GM15510 (cell line): Measurements from ENCODE around the gene SF3A1.
A peak's percentile ranks its signal among the peaks of the same experiment; 100 is the strongest.

Experiments used
- POLR2A ChIP-seq: IDR thresholded peaks from 3 replicates; pipeline ENCODE4 v1.6.1; 2011; ENCODE audit warnings: borderline replicate concordance; ENCODE audit not compliant: insufficient read length; ENCODE audit errors: extremely low read depth

The SF3A1 gene

DNA sequence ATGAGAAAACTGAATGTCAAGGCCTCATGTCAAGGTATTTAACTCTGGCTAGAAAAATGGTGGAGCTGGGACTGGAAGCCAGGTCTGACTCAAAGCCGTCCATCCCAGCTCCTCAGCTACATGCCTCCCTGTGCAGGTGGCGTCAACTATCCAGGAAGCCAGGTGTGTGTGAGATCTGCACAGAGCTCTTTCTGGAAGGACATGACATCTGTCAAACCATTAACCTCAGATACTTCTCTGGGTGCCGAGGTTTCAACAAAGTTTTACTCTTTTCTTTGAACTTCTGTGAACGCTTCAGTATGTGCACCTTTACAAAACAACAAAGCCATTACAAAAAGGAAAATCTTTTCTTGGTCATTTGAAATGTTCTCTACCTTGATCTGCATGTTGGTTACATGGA, 60.4 kb downstream of the SF3A1 start:
- no peak for TF ChIP-seq POLR2A

DNA sequence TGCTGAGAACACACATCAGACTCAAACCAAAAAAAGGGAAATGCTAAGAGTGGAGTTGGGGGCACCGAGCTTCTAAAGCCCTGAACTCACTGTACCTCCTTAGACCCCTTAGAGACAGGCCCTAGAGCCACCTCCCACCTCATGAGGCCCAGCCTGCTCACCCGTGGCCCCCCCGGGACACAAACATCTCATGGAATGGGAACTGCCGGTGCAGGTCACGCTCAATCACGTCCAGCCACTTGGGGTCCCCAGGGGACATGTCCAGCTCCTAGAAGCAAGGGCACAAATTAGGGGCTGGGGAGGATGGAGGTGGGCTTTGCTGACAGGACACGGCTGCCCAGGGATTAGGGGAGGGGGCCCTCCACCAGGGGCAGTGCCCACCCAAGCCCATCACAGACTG, 61.1 kb downstream of the SF3A1 start:
- TF ChIP-seq POLR2A: no peak

DNA sequence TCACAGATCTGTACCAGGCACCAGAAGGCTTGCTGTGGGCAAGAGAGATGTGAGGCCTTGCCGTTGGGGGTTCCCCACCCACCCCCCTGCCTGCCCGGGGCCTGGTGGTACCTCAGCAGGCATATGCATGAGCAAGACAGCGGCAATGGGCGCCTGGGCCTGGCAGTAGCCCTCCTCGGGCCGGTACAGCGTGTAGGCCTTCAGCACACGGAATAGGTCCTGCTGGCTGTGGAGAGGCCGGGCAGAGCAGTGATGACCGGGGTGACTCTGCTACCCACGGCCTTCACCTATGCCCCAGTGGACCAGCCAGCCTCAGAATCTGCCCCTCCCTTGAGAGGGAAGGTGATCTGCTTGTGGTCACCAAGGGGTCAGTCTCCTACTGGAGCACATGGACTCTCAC, 61.9 kb downstream of the SF3A1 start:
- TF ChIP-seq POLR2A: no peak

DNA sequence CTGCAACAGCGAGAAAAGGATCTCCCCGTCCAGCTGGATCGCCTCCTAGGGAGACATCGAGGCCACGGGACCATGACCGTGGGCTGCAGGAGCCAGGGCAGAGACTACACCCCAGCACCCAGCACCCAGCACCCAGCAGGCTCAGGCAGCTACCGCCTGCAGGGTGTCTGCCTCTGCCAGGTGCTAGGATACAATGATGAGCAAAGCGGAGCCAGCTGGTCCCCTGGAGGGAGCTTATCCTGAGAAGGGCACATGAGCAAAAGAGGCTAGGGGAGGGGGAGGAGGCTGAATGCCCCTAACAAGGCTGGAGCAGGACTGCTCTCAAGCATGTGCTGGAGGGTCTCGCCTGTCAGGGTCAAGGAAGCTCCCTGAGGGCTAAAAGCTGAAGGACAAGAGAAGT, 62.6 kb downstream of the SF3A1 start:
- no peak for TF ChIP-seq POLR2A

DNA sequence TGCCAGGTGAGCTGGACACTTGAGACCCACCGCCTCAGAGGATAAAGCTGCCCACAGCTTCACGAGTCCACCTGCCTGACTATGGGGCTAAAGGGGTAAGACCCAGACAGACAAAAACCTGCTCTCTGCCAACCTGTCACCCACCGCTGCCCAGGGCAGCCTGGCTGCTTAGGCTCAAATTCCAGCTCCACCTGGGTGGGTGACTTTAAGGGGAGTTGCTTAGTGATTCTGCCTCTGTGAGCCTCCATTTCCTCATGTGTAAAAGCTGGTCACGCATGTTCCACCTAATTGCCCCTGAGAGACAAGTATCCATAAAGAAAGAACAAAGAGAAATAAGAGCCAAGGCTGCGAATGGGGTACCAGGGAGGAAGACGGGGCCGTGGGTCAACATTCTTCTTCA, 63.7 kb downstream of the SF3A1 start:
- no peak for TF ChIP-seq POLR2A

DNA sequence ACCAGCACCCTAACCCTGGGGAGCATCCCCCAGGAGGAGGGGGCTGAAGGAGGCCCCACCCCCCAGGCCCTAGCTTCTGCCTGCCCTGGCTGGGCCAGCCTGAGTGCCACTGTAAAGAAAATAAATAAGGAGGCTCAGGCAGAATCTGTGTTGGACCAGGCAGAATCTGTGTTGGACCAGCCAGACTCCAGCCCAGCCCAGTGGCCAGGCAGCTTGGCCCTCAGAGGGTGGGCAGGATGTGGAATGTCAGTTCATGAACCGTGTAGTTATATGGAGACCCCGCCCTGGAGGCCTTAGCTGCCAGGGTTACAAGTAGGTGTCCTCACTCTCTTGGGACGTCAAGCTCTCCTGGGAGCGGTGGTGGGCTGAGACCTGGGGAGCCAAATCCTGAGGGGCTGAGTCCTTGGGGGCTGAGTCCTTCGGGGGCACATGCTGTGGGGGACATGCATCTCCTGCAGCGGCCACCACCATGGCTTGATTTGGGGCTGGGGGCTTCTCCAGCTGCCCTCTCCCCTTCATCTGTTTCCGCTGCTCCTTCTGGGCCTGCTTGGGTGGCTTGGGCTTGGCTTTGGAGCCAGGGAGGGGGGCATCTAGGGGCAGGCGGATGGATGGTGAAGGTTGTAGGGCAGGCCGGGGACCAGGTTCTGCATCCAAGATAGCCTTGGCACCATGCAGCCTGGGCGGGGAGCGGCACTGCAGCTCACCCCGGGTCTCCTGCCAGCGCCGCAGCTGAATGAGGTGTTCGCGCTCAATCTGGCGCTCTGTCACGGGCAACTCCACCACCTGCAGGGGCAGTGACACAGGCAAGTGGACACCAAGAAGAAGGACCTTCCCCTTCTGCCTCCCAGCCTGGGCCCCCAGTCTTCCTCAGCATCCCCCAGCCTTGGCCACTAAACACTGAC, 64.4 kb downstream of the SF3A1 start:
- TF ChIP-seq POLR2A: no peak

DNA sequence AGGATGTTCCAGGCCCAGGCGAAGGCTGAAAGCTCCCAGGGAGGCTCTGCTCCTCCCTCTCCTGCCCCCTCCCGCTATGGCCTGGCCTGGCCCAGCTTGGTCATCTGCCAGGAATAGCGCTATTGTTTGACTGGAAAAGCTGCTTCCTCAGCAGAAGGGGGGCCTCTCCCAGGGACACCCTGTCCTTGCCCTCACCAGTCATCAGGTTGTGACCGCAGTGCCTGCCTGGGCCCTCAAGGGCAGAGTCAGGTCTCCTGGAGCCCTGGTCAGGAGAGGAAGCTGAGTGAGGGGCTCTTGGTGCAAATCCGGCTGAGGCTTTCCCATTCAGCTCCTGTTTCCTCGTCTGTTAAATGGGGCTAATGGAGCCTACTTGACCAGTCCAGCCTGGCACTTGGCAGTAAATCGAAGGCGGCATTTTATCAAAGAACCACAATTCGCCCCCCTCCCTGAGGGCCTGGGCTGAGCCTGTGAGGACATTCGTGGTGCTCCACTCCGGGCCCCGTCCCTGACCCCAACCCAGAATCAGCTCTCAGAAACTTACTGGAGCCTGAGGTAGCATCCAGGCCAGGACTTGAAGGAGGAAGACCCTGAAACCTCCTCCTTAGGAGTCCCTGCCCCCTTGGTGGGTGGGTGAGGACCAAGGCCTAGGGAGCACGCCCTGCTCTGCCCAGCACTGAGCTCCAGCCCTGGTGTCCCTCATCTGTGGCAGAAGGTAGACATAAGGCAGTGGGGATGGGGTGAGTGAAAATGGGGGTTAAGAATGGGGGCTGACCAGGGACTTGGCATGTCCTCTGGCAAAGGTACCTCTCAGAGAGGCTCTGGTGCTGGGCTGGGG, 65.4 kb downstream of the SF3A1 start:
- no peak for TF ChIP-seq POLR2A

DNA sequence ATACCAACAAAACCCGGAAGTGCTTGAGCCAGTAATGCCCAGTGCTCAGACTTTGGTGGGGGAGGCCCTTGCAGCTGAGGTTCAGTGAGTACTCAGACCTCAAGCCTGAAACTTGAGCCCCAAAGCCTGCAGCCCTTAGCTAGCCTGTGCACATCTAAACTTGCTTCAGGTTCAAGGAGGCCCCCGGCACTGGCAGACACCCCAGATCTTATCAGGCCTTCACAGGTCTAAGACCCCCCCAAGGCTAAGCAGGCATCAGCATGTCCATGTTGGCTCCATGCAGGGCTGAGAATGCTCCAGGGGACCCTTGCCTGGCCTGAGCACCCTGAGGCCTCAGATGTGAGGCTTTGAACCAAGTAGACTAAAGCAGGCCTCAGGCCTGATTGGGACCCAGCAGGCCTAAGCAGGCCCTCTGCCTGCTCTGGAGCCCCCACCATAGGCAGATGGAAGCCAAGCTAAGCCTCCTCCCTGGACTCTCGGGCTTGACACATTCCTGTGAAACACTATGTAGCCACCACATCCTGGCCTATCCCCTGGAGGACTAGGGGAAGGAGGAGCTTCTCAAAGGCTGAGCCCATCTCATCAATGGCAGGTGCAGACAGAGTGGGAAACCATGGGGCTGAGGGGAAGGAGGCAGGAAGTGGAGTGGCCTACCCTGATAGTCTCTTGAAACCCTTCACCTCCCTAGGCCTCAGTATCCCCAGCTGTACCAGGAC, 66.2 kb downstream of the SF3A1 start:
- no peak for TF ChIP-seq POLR2A

DNA sequence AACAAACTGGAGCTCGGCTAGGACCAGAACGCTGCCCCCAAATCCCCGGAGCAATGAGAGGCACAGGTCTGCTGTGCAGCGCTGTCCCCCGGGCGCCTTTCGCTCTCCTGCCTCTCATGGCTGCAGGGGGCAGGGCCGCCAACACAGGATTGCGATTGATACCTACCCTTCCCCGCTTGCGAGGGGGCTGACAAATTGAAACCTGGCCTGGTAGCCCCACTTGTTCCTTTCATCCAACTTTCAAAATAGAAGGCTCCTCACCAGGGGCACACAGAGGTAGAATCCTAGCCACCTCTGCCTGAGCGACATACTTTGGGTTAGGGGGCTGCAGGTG, 66.7 kb downstream of the SF3A1 start:
- no peak for TF ChIP-seq POLR2A

DNA sequence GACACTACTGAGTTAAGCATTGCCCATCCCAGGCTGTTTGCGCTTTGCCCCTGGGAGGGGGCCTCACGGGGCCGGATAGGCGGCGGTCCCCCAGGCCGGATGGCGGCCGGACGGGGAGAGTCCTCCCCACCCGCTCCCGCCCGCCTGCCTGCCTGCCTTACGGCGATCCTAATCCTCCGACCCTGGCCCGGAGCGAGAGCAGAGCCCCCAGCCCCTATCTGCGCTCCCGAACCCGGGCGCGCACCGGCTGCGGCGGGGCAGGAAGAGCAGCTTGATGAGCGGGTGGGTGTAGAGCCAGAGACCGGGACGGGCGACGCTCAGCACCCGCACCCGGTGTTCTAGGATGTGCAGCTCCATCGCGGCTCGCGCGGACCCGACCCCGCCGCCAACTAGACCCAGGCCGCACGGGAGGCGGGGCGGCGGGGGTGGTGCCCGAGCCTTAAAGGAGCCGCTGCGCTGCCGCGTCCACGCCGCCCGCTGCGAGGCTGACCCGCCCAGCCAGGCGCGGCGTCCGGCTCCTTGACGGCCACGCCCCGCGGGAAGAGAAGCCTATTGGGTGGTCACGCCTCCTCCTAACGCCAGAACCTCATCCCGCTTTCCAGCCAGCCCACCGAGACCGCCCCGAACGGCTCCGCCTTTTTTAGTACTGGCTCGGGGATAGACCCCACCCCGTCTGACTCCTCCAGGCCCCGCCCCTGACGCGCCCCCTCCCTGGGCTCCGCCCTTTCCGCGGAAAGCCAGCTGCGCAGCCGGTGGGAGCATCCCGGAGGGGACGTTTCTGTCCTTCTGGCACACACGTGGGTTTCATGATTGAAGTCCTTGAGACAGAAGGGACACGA, 67.3 kb downstream of the SF3A1 start, which contains the start of gene CASTOR1:
TSS of gene CASTOR1 (minus strand) at position 365 of the 839 bp plus-strand sequence. CDS start at position 357, 8 bp downstream.
- peak; percentile 22 for TF ChIP-seq POLR2A

DNA sequence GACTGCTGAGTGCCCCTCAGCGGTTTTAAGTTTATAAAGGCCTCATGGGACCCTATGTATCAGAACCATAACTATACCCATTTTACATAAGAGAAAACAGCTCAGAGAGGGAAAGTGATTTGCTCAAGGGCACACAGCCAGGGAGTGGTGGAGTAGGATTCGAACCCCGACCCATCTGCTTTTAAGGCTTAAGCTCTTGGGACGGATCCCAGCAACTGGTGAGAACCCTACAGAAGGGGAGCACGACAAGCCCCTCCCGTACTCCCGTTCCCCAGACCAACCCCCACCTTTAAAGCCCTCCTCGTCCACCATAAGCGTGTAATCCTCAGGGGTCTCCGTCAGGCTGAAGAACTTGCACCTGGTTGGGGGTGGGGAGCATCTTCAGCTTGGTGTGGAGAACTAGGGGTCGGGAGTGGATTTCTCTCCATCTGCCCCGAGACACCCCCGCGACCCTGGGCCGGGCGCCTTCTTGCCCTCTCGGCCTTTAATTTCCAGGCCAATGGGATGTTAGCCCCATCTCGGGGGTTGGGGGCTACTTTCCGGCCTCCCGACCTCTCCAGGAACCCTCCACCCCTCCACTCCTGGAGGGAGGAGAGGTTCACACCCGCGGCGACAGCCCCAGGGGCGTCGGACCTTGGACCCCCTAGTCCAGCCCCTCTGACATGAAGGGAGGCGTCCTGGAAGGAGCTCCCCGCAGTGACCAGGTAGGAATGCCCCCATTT, 68.1 kb downstream of the SF3A1 start:
- no peak for TF ChIP-seq POLR2A

DNA sequence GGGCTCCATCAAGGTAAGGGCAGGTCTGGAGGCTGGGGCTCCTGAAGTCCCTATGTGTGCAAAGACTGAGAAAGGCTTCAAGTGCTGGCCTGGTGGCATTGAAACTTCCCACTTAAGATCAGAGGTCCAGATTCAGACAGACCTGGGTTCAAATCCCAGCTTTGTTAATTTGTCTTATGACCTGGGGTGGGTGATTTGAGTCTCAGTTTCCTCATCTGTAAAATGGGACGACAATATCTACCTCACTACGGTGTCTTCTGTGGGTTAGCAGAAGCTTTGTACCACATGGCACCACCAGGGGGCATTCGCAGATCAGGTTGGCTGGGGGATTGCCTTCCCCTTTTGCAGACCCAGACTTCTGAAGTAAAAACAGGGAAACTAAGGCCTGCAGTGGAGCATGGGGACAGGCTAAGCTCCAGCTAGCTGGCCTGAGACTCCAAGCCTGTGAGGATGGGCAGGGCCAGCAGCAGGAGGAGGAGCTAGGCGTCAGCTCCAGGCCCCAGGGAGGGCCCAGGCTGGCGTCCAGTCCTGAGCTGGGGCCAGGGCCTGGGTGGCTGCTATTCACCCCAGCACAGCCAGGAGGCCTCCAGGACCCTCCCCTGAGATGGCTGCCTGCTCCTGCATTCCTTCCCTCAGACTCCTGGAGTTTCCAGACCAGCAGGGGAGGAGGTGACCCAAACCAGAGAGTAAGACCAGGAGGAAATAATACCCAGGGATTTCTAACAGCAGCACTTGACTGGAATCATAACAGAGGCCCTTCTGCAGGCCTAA, 68.9 kb downstream of the SF3A1 start:
- TF ChIP-seq POLR2A: no peak
